ENCODE data around the gene NAT9. TPM values are rescaled to one million over a fixed set of nuclear protein-coding genes. Genes with fewer than 3 reads are reported as not detected.

NAT9 gene
- total RNA-seq, 1 donor from 2014 or later: 59.6 TPM

DNA sequence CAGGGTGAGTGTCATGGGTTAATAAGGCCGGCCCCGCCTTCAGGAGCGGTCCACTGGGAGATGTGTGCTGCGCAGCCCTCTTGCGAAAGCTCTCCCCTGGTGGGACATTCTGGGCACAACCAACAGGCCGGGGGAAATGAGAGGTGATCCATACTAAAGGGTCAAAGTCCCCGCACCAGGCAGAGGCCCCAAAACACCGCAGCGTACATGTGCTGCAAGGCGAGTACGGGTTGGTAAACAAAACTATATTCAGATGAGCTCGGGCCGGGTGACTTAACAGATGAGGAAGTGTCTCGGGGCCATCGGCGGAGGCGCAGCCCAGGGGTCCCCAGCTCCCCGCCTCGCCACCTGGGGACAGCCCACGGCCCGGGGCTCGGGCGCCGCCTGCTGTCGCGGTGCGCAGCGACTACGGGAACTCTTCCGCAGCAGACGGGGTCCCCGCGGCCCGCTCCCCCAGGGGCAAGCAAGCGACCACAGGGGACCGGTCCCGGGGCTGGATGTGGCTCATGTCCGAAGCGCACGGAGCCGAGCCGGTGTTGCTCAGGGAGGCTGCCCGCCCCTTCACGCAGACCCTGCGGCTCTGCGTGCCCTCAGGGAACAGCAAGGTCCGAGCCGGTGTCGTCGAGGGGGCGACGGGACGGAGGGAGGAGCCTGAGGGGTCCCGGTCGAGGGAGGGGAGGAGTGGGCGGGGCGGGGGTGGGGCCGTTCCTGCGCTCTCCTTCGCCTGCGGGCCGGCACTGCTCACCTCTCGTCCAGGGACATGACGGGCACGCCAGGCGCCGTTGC lies 39.4 kb downstream of the NAT9 start, which contains the start of gene RAB37:
Gene RAB37 (plus strand): TSS at position 744 of the 786 bp plus-strand sequence. CDS start 17 bp downstream, at position 761.
- H3K4me1 Mint-ChIP-seq (ENCODE audit: low read depth): peaks cover 17% of the 10 kb centered on the region
- H3K9me3 Mint-ChIP-seq (ENCODE audit: low read depth): no peaks in the 10 kb centered on the region
- peak within 1 kb of the TSS; percentile 81 for H3K27ac Mint-ChIP-seq
- H3K27me3 Mint-ChIP-seq: peaks cover 7% of the 10 kb centered on the region
- TF ChIP-seq, protein P1, sequence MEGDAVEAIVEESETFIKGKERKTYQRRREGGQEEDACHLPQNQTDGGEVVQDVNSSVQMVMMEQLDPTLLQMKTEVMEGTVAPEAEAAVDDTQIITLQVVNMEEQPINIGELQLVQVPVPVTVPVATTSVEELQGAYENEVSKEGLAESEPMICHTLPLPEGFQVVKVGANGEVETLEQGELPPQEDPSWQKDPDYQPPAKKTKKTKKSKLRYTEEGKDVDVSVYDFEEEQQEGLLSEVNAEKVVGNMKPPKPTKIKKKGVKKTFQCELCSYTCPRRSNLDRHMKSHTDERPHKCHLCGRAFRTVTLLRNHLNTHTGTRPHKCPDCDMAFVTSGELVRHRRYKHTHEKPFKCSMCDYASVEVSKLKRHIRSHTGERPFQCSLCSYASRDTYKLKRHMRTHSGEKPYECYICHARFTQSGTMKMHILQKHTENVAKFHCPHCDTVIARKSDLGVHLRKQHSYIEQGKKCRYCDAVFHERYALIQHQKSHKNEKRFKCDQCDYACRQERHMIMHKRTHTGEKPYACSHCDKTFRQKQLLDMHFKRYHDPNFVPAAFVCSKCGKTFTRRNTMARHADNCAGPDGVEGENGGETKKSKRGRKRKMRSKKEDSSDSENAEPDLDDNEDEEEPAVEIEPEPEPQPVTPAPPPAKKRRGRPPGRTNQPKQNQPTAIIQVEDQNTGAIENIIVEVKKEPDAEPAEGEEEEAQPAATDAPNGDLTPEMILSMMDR (IDR thresholded peaks at IDR 0.05; ENCODE audit: unreplicated experiment): peak; percentile 46
- peak; percentile 56 for DNase-seq (ENCODE audit: low spot score, unreplicated experiment)
- no peaks in the 10 kb centered on the region for H3K36me3 Mint-ChIP-seq (ENCODE audit: insufficient read depth)
- H3K4me3 Mint-ChIP-seq (ENCODE audit: low read depth): peak within 1 kb of the TSS; percentile 64

- no peaks in the 10 kb centered on the region for H3K9me3 Mint-ChIP-seq (ENCODE audit: low read depth)
- no peak for DNase-seq (ENCODE audit: low spot score, unreplicated experiment)
- H3K36me3 Mint-ChIP-seq (ENCODE audit: insufficient read depth): no peaks in the 10 kb centered on the region
- peaks cover 10% of the 10 kb centered on the region for H3K27me3 Mint-ChIP-seq
- H3K4me3 Mint-ChIP-seq (ENCODE audit: low read depth): no peak overlapping the region
- no peak overlapping the region for H3K27ac Mint-ChIP-seq
- peaks cover 17% of the 10 kb centered on the region for H3K4me1 Mint-ChIP-seq (ENCODE audit: low read depth)
- TF ChIP-seq, protein P1 (IDR thresholded peaks at IDR 0.05; ENCODE audit: unreplicated experiment): no peak
Observed at GRCh38 chr17:74734256-74734655, 41.9 kb downstream of the NAT9 start.

DNA sequence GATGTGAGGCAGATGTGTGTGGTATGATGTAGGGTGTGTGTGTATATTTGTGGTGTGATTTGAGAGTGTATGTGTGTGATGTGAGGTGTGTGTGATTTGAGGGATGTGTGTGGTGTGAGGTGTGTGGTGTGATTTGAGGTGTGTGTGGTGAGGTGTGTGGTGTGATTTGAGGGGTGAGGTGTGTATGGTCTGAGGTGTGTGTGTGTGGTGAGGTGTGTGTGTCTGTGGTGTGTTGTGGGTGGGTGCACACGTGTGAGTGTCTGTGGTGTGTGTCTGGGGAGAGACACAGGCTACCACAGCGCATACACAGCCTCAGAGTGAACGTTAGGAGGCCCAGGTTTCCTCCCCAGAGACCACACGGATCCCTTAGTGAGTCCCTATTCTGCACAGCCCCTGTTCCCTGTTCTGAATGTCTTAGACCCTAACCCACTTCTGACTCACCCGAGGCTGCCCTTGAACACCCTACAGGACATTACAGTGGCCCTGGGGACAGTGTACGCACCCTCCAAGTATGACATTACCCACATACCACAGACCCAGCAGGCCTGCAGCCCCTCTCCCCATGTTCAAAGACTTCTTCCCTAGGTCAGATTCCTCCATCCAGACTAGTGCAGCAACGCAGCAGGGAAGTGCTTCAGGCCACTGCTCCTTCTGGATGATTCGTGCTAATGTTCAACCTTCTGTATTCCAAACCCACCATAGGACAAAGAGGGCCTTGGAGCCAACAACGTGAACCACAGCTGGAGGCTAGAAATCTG lies 42.6 kb downstream of the NAT9 start:
- DNase-seq (ENCODE audit: low spot score, unreplicated experiment): no peak
- H3K4me1 Mint-ChIP-seq (ENCODE audit: low read depth): peaks cover 14% of the 10 kb centered on the region
- H3K27ac Mint-ChIP-seq: no peak overlapping the region
- no peak overlapping the region for H3K4me3 Mint-ChIP-seq (ENCODE audit: low read depth)
- H3K27me3 Mint-ChIP-seq: peaks cover 7% of the 10 kb centered on the region
- TF ChIP-seq, protein P1 (IDR thresholded peaks at IDR 0.05; ENCODE audit: unreplicated experiment): no peak
- H3K9me3 Mint-ChIP-seq (ENCODE audit: low read depth): no peaks in the 10 kb centered on the region
- no peaks in the 10 kb centered on the region for H3K36me3 Mint-ChIP-seq (ENCODE audit: insufficient read depth)

DNA sequence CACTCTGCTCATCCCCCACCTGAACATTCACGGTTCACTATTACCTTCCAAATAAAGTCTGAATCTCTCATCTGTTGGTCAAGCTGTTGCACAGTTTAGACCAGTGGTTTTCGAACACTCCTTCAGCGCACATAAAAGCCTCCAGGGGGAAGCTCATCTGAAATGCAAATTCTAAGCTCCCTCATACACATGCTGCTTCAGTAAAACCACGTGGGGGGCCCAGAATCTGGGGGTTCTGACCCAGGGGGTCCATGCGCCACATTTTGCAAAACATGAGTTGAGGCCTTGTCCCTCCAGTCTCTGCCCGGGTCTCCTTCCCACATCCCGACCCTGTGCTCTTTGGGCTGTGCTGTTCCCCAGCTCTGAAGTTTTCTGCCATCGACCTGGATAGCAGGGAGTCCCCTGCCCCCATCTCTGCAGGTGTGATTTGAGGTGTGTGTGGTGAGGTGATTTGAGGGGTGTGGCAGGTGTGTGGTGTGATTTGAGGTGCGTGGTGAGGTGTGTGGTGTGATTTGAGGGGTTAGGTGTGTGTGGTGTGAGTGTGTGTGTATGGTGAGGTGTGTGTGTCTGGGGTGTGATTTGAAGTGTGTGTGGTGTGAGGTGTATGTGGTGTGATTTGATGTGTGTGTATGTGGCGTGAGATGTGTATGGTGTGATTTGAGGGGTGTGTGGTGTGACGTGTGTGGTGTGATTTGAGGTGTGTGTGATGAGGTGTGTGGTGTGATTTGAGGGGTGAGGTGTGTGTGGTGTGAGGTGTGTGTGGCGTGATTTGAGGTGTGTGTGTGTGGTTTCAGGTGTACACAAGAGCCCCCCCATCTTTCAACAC lies 43.9 kb downstream of the NAT9 start:
- H3K9me3 Mint-ChIP-seq (ENCODE audit: low read depth): no peaks in the 10 kb centered on the region
- H3K27ac Mint-ChIP-seq: no peak overlapping the region
- TF ChIP-seq, protein P1 (IDR thresholded peaks at IDR 0.05; ENCODE audit: unreplicated experiment): no peak

GRCh38 chr17:74731347-74731605 lies 44.9 kb downstream of the NAT9 start:
- no peaks in the 10 kb centered on the region for H3K9me3 Mint-ChIP-seq (ENCODE audit: low read depth)
- no peak for DNase-seq (ENCODE audit: low spot score, unreplicated experiment)
- H3K4me3 Mint-ChIP-seq (ENCODE audit: low read depth): no peak overlapping the region
- H3K4me1 Mint-ChIP-seq (ENCODE audit: low read depth): peaks cover 2% of the 10 kb centered on the region
- peaks cover 5% of the 10 kb centered on the region for H3K27me3 Mint-ChIP-seq
- H3K27ac Mint-ChIP-seq: no peak overlapping the region
- TF ChIP-seq, protein P1 (IDR thresholded peaks at IDR 0.05; ENCODE audit: unreplicated experiment): no peak
- H3K36me3 Mint-ChIP-seq (ENCODE audit: insufficient read depth): no peaks in the 10 kb centered on the region

More for the DNA sequence above, 43.9 kb downstream of the NAT9 start:
- H3K36me3 Mint-ChIP-seq (ENCODE audit: insufficient read depth): no peaks in the 10 kb centered on the region
- no peak overlapping the region for H3K4me3 Mint-ChIP-seq (ENCODE audit: low read depth)
- peaks cover 7% of the 10 kb centered on the region for H3K27me3 Mint-ChIP-seq
- peaks cover 5% of the 10 kb centered on the region for H3K4me1 Mint-ChIP-seq (ENCODE audit: low read depth)
- DNase-seq (ENCODE audit: low spot score, unreplicated experiment): no peak
